DND-41 (cell line): ENCODE results near the gene PLK2.

ENCODE experiments used
- CTCF ChIP-seq: IDR thresholded peaks from 2 replicates; pipeline ENCODE4 v1.5.1; 2012; ENCODE audit warnings: borderline replicate concordance, low read length, moderate library complexity, mild to moderate bottlenecking; ENCODE audit not compliant: poor library complexity, severe bottlenecking; ENCODE audit errors: extremely low read depth
- EZH2 ChIP-seq: IDR thresholded peaks from 3 replicates; pipeline ENCODE4 v1.6.1; 2012; ENCODE audit warnings: borderline replicate concordance, low read depth, mild to moderate bottlenecking, moderate library complexity, low read length, inconsistent platforms; ENCODE audit not compliant: severe bottlenecking

GRCh38 chr5:58462154-58462553, 2.3 kb upstream of the PLK2 start:
- TF ChIP-seq CTCF (no peak), EZH2 (no peak)
